GM12878 (cell line): Measurements from ENCODE around the gene SLC19A3. TPM values are rescaled to one million over a fixed set of nuclear protein-coding genes. Genes with fewer than 3 reads are reported as not detected.

Experiments
- ATAC-seq: fragments of 200-7000 bp; cut with Tn5 transposase; 3 replicates; pipeline ENCODE4 v1.9.1; 2020; ENCODE audit warnings: mild to moderate bottlenecking, moderate library complexity
- BruUV-seq: library from RNA; stranded (reverse); fragments of 400-500 nt; replicated peaks from 2 replicates; lab custom pipeline; 2021; lab: Mats Ljungman, UMichigan
- CTCF ChIA-PET: fragments of 300-600 bp; sonication (Branson Sonifier 250); formaldehyde crosslinking; extraction: SDS; loops from one replicate; lab custom pipeline; 2021; ENCODE audit warnings: inconsistent platforms; lab: Yijun Ruan, JAX
- POLR2A ChIA-PET: fragments of 350-600 bp; formaldehyde crosslinking; extraction: SDS; loops from one replicate; lab custom pipeline; 2021; ENCODE audit warnings: inconsistent platforms; lab: Charles Lee
- RAD21 ChIA-PET: fragments of 300-600 bp; sonication (Branson Sonifier 250); formaldehyde crosslinking; loops from one replicate; lab custom pipeline; 2023; ENCODE audit warnings: antibody characterized with exemption; ENCODE audit not compliant: unreplicated experiment; lab: Charles Lee
- SMC1A ChIA-PET: fragments of 300-600 bp; sonication (Branson Sonifier 250); formaldehyde crosslinking; loops from one replicate; lab custom pipeline; 2023; ENCODE audit not compliant: unreplicated experiment, uncharacterized antibody; lab: Charles Lee
- DNase-seq: peaks from one replicate; pipeline ENCODE4 v3.0.0-alpha.2; 2011; ENCODE audit warnings: low read depth, low spot score
- FAIRE-seq: peaks from 3 replicates; lab custom pipeline; 2011; peaks lifted over from hg19 to GRCh38; lab: Jason Lieb, UNC
- H2AFZ ChIP-seq: 2 replicates; pipeline ENCODE4 v1.6.0; 2011; ENCODE audit warnings: low read depth, low read length, control low read depth; ENCODE audit not compliant: control insufficient read depth
- H3K27ac ChIP-seq: 2 replicates; pipeline ENCODE4 v1.5.1; 2011; ENCODE audit warnings: control low read depth; ENCODE audit not compliant: control insufficient read depth, insufficient read depth
- H3K27me3 ChIP-seq, 2 experiments: replicated peaks in 1 of 2; 2 replicates each; pipeline versions ENCODE4 v1.6.0 to v1.6.1; 2011; ENCODE audit warnings: low read length in 1 of 2; ENCODE audit not compliant: control insufficient read depth in 2 of 2, insufficient read depth in 2 of 2
- H3K36me3 ChIP-seq, 2 experiments: 2 replicates each; pipeline ENCODE4 v1.5.1; 2011; ENCODE audit warnings: low read length in 1 of 2; ENCODE audit not compliant: control insufficient read depth in 2 of 2, insufficient read depth in 2 of 2
- H3K4me1 ChIP-seq: 2 replicates; pipeline ENCODE4 v1.6.1; 2011; ENCODE audit warnings: mild to moderate bottlenecking, low read length, moderate library complexity, mixed read lengths; ENCODE audit not compliant: control insufficient read depth, insufficient read depth
- H3K4me2 ChIP-seq: 2 replicates; pipeline ENCODE4 v1.6.0; 2011; ENCODE audit warnings: control low read depth; ENCODE audit not compliant: control insufficient read depth, insufficient read depth
- H3K4me3 ChIP-seq: fragments of 200-600 bp; sonication (generic); 2 replicates; pipeline ENCODE4 v1.5.1; 2016
- H3K79me2 ChIP-seq: 2 replicates; pipeline ENCODE4 v1.6.0; 2011; ENCODE audit warnings: low read length; ENCODE audit not compliant: control insufficient read depth, insufficient read depth
- H3K9ac ChIP-seq: 2 replicates; pipeline ENCODE4 v1.8.0; 2011; ENCODE audit warnings: low read length, control low read depth, mixed read lengths; ENCODE audit not compliant: control insufficient read depth, insufficient read depth
- H3K9me3 ChIP-seq: replicated peaks from 3 replicates; pipeline ENCODE4 v1.5.1; 2011; ENCODE audit warnings: mild to moderate bottlenecking, low read length; ENCODE audit not compliant: control insufficient read depth, insufficient read depth
- H4K20me1 ChIP-seq: 2 replicates; pipeline ENCODE4 v1.6.0; 2011; ENCODE audit not compliant: control insufficient read depth, insufficient read depth
- ATF2 ChIP-seq: IDR thresholded peaks from 2 replicates; pipeline ENCODE4 v1.6.1; 2012; ENCODE audit warnings: low read length, inconsistent platforms
- CHD1 ChIP-seq: IDR thresholded peaks from 2 replicates; pipeline ENCODE4 v1.6.1; 2012; ENCODE audit warnings: low read depth, low read length, improper control_type of control experiment
- CHD2 ChIP-seq: IDR thresholded peaks from 2 replicates; pipeline ENCODE4 v1.6.1; 2011; ENCODE audit warnings: low read depth, low read length, improper control_type of control experiment, borderline replicate concordance
- EGR1 ChIP-seq, 2 experiments: IDR thresholded peaks; 1 replicate in 1 of 2; 2 replicates in 1 of 2; pipeline ENCODE4 v1.6.1; 2011 to 2012; ENCODE audit warnings: low read depth in 2 of 2, low read length in 2 of 2, borderline replicate concordance in 1 of 2, mild to moderate bottlenecking in 1 of 2, moderate library complexity in 1 of 2
- FOXK2 ChIP-seq: fragments of 450-650 bp; IDR thresholded peaks from 2 replicates; pipeline ENCODE4 v1.6.1; 2017; ENCODE audit warnings: mild to moderate bottlenecking, moderate library complexity
- HDAC2 ChIP-seq: fragments of 200-600 bp; sonication (generic); IDR thresholded peaks from 2 replicates; pipeline ENCODE4 v1.6.1; 2017
- HDAC6 ChIP-seq: fragments of 200-600 bp; sonication (generic); IDR thresholded peaks from one replicate; pipeline ENCODE4 v1.8.0; 2017; ENCODE audit warnings: antibody characterized with exemption; ENCODE audit not compliant: unreplicated experiment
- IKZF2 ChIP-seq, 2 experiments: fragments of 450-650 bp; IDR thresholded peaks; 2 replicates each; pipeline ENCODE4 v1.6.1; 2017; ENCODE audit warnings: mild to moderate bottlenecking in 2 of 2, moderate library complexity in 2 of 2
- IRF4 ChIP-seq: IDR thresholded peaks from 2 replicates; pipeline ENCODE4 v1.6.1; 2011; ENCODE audit warnings: low read depth, low read length
- MLLT1 ChIP-seq: fragments of 450-650 bp; IDR thresholded peaks from 2 replicates; pipeline ENCODE4 v1.6.1; 2016; ENCODE audit warnings: mild to moderate bottlenecking
- MTA3 ChIP-seq: IDR thresholded peaks from 2 replicates; pipeline ENCODE4 v1.6.1; 2012; ENCODE audit warnings: low read length, inconsistent platforms, borderline replicate concordance
- MXI1 ChIP-seq: fragments of 150-350 bp; IDR thresholded peaks from 2 replicates; pipeline ENCODE4 v1.6.1; 2011; ENCODE audit warnings: low read depth, mild to moderate bottlenecking, inconsistent platforms, low read length, improper control_type of control experiment
- MYB ChIP-seq: fragments of 150-350 bp; IDR thresholded peaks from 2 replicates; pipeline ENCODE4 v1.6.1; 2014; ENCODE audit warnings: mild to moderate bottlenecking, low read depth, low read length, borderline replicate concordance
- NR2F1 ChIP-seq: fragments of 450-650 bp; conservative IDR thresholded peaks from 2 replicates; pipeline ENCODE4 v1.6.1; 2017; ENCODE audit warnings: mild to moderate bottlenecking
- POLR2A ChIP-seq: IDR thresholded peaks from 2 replicates; pipeline ENCODE4 v1.6.1; 2011; ENCODE audit warnings: low read depth, mild to moderate bottlenecking, low read length
- RAD51 ChIP-seq: fragments of 450-650 bp; IDR thresholded peaks from 2 replicates; pipeline ENCODE4 v1.6.1; 2016; ENCODE audit warnings: moderate library complexity, mild to moderate bottlenecking, inconsistent platforms
- RELA ChIP-seq: fragments of 450-650 bp; IDR thresholded peaks from 2 replicates; pipeline ENCODE4 v1.8.0; 2014; ENCODE audit warnings: borderline replicate concordance; ENCODE audit not compliant: partially characterized antibody
- SKIL ChIP-seq: fragments of 450-650 bp; IDR thresholded peaks from 2 replicates; pipeline ENCODE4 v1.6.1; 2017; ENCODE audit warnings: mild to moderate bottlenecking, low read depth, inconsistent platforms; ENCODE audit not compliant: poor library complexity, severe bottlenecking
- SPI1 ChIP-seq: IDR thresholded peaks from 2 replicates; pipeline ENCODE4 v1.6.1; 2011; ENCODE audit warnings: low read depth, mild to moderate bottlenecking, low read length, moderate library complexity, borderline replicate concordance; ENCODE audit not compliant: insufficient read depth
- TARDBP ChIP-seq: IDR thresholded peaks from 2 replicates; pipeline ENCODE4 v1.6.1; 2016; ENCODE audit warnings: borderline replicate concordance
- ZNF384 ChIP-seq: IDR thresholded peaks from 2 replicates; pipeline ENCODE4 v1.6.1; 2012; ENCODE audit warnings: low read depth, mild to moderate bottlenecking, low read length, improper control_type of control experiment, borderline replicate concordance
- WGBS: methylation state at CpG from one replicate; pipeline ENCODE4 v1.1.6; 2016; ENCODE audit warnings: low lambda C conversion rate; ENCODE audit not compliant: insufficient replicate concordance, insufficient coverage; ENCODE audit errors: missing lambda C conversion rate; 5-methylcytosine and 5-hydroxymethylcytosine counted together
- in situ Hi-C: fragments of 300-500 bp; cut with MboI; formaldehyde crosslinking; loops from 9 replicates; pipeline ENCODE4 v1.14.3; 2018; ENCODE audit warnings: mixed read lengths
- intact Hi-C: fragments of 100-400 bp; cut with micrococcal nuclease; formaldehyde crosslinking; loops from one replicate; pipeline ENCODE4 v1.14.2; 2022; ENCODE audit not compliant: unreplicated experiment
- polyA plus RNA-seq, 11 experiments: library from polyadenylated mRNA; depleted of rRNA in 4 of 11; unstranded in 6 of 11; stranded (reverse) in 5 of 11; fragments of >200 nt; fragmentation: Nextera tagmentation in 4 of 11; fragmentation: Illumina TruSeq in 1 of 11; extraction: Ambion mirVana in 4 of 11; extraction: Trizol in 1 of 11; gene quantifications; 1 replicate in 1 of 11; 2 replicates in 10 of 11; pipeline versions ENCODE4 v1.2.1 to v1.2.3, GENCODE V29; 2011 to 2016; ENCODE audit warnings: inconsistent platforms in 2 of 11, missing spikeins in 2 of 11, low read depth in 1 of 11
- total RNA-seq, 4 experiments: library from RNA; depleted of rRNA in 3 of 4; stranded (reverse); fragments of >200 nt in 3 of 4; fragmentation: Illumina TruSeq in 1 of 4; extraction: Trizol in 1 of 4; gene quantifications; 2 replicates each; pipeline versions ENCODE4 v1.2.1 to v1.2.3, GENCODE V29; 2013 to 2021

SLC19A3 gene
- total and polyA plus RNA-seq, 10 of the 15 experiments (the other 5 are each of a cell fraction or from before 2014, with no cell fraction given), result not detected

- no peak for TF ChIP-seq SPI1
- TF ChIP-seq IRF4, result no peak
- TF ChIP-seq MXI1, result no peak
- no peak for TF ChIP-seq MLLT1
- no peak for TF ChIP-seq TARDBP
- no peak for TF ChIP-seq FOXK2
- no peak for TF ChIP-seq POLR2A
- no peak for TF ChIP-seq ATF2
- no peak for TF ChIP-seq EGR1 (IDR thresholded peaks at IDR 0.05; ENCODE audit: borderline replicate concordance in 1 of 2, low read depth in 2 of 2, low read length in 2 of 2)
Observed at GRCh38 chr2:227707390-227707789, 10.4 kb downstream of the SLC19A3 start (continued).

- WGBS, result 30% methylated on average over 4 of the region's 4 CpGs
- TF ChIP-seq IKZF2 (IDR thresholded peaks at IDR 0.05), result no peak
- TF ChIP-seq MTA3, result no peak
- no peak for TF ChIP-seq HDAC6
- TF ChIP-seq RELA, result no peak
- TF ChIP-seq HDAC2, result no peak
- no peak for TF ChIP-seq CHD2
- no peak for TF ChIP-seq RAD51
- TF ChIP-seq MYB, result no peak
- no peak for TF ChIP-seq ZNF384
- TF ChIP-seq SKIL, result no peak
- no peak for TF ChIP-seq NR2F1
- TF ChIP-seq SPI1, result no peak
- TF ChIP-seq CHD1, result no peak
Observed at GRCh38 chr2:227706859-227707258, 11.0 kb downstream of the SLC19A3 start.

More at GRCh38 chr2:227706859-227707258, 11.0 kb downstream of the SLC19A3 start:
- Histone ChIP-seq H3K9me3 (no peaks in the 10 kb centered on the region), H3K27me3 (peaks cover 0 to 5% of the 10 kb centered on the region in 2 experiments; a peak in 1 of 4 replicates), H3K4me1 (no peaks in the 10 kb centered on the region), H3K4me3 (no peak overlapping the region), H3K36me3 (no peaks in the 10 kb centered on the region), H4K20me1 (no peaks in the 10 kb centered on the region), H3K27ac (no peak overlapping the region), H3K4me2 (no peak overlapping the region), H2AFZ (no peak overlapping the region), H3K79me2 (no peaks in the 10 kb centered on the region), H3K9ac (no peak overlapping the region)
- no peak for DNase-seq
- RAD21 ChIA-PET, result no interaction called here
- intact Hi-C loops, result no loop called here
- no TSS peak for BruUV-seq
- SMC1A ChIA-PET, result interaction anchor here (1.0 to 1.5 kb wide), 2 partner anchors 9 to 155 kb away, joined by 3 read pairs; no protein-coding TSS in a partner anchor
- FAIRE-seq, result no peak
- ATAC-seq, result no peak
- POLR2A ChIA-PET, result no interaction called here
- CTCF ChIA-PET, result interaction anchor here (1.5 kb wide), 1 partner anchor 156 kb away, joined by 5 read pairs; no protein-coding TSS in a partner anchor
- in situ Hi-C loops, result no loop called here
